ENCODE measurements around the gene KRT4. TPM values are rescaled to one million over a fixed set of nuclear protein-coding genes. Genes with fewer than 3 reads are reported as not detected.
A peak's percentile ranks its signal among the peaks of the same experiment; 100 is the strongest.

KRT4 gene
- total RNA-seq, 6 experiments from 2014 or later = 0.18 to 0.31 (median 0.30) TPM; not detected in 2

DNA sequence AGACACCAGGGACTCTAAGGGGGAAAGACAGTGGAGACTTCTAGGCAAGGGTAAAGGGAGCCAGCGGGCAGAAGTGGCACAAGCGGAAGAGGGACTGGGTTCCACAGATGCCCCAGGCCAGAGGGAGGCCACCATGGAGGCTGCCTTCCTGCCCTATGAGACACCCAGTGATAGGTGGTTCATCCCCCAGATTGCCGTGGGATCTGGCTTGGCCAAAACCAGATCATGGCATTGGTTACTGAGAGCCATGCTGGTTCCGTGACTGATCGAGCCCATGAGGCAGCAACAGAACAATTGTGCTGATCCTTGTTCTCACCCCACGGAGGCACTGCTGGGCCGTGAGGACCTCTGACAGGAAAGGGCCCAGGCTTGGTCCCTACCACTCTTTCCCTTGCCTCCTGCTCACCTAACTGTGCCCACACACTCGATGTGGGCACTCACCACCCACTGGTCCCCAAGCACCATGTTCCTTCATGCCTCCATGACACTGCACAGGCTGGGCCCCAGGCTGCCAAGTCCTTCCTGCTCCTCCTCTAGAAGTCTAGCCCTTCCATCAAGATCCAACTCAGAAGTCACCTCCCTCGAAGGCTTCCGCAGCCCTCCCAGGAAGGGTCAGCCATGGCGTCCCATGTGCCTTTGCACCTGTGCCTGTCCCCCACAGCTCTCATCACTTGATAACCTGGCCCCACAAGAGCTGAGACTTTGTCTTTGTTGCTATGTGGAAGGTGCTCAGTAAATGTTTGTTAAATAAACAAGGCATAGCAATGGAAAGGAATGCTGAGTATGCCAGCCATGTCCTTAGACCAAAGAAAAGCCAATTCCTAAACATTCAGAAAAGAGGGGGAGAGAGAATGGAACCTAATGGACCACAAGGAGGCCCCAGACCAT is 12.9 kb upstream of the KRT4 start:
- Mint-ChIP-seq H3K4me1 (ENCODE audit: low read depth) (peaks cover 38% of the 10 kb centered on the region), H3K27me3 (ENCODE audit: insufficient read depth) (peaks cover 5% of the 10 kb centered on the region), H3K36me3 (ENCODE audit: low read depth) (no peaks in the 10 kb centered on the region), H3K27ac (peak overlapping the region; percentile 57; the same call in 1 of the 2 replicates), H3K4me3 (no peak overlapping the region), H3K9me3 (no peaks in the 10 kb centered on the region)
- TF ChIP-seq, protein P1, sequence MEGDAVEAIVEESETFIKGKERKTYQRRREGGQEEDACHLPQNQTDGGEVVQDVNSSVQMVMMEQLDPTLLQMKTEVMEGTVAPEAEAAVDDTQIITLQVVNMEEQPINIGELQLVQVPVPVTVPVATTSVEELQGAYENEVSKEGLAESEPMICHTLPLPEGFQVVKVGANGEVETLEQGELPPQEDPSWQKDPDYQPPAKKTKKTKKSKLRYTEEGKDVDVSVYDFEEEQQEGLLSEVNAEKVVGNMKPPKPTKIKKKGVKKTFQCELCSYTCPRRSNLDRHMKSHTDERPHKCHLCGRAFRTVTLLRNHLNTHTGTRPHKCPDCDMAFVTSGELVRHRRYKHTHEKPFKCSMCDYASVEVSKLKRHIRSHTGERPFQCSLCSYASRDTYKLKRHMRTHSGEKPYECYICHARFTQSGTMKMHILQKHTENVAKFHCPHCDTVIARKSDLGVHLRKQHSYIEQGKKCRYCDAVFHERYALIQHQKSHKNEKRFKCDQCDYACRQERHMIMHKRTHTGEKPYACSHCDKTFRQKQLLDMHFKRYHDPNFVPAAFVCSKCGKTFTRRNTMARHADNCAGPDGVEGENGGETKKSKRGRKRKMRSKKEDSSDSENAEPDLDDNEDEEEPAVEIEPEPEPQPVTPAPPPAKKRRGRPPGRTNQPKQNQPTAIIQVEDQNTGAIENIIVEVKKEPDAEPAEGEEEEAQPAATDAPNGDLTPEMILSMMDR (IDR thresholded peaks at IDR 0.05) = no peak
- DNase-seq = peak; percentile 23

DNA sequence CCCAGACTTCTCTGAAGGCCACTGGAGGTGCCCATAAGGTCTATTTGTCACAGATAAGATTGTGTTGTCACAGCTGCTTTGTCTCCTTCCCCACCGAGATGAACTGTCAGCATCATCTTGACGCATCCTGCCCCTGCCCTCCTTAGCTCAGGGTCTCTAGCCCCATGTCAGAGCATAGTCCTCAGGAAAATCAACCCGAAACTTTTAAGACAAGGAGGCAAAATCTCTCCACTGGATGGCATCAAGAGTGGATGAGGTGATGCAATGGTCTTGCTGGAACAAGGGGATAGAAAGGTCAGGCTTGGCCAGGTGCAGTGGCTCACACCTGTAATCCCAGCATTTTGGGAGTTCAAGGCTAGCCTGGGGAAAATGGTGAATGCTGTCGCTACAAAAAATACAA is 12.0 kb upstream of the KRT4 start:
- H3K4me1 Mint-ChIP-seq (ENCODE audit: low read depth) = peaks cover 40% of the 10 kb centered on the region
- no peak overlapping the region; the same call in 1 of the 2 replicates for H3K27ac Mint-ChIP-seq
- DNase-seq = no peak
- H3K27me3 Mint-ChIP-seq (ENCODE audit: insufficient read depth) = peaks cover 5% of the 10 kb centered on the region
- no peaks in the 10 kb centered on the region for H3K36me3 Mint-ChIP-seq (ENCODE audit: low read depth)
- no peaks in the 10 kb centered on the region for H3K9me3 Mint-ChIP-seq
- TF ChIP-seq, protein P1 (IDR thresholded peaks at IDR 0.05) = no peak
- no peak overlapping the region for H3K4me3 Mint-ChIP-seq

DNA sequence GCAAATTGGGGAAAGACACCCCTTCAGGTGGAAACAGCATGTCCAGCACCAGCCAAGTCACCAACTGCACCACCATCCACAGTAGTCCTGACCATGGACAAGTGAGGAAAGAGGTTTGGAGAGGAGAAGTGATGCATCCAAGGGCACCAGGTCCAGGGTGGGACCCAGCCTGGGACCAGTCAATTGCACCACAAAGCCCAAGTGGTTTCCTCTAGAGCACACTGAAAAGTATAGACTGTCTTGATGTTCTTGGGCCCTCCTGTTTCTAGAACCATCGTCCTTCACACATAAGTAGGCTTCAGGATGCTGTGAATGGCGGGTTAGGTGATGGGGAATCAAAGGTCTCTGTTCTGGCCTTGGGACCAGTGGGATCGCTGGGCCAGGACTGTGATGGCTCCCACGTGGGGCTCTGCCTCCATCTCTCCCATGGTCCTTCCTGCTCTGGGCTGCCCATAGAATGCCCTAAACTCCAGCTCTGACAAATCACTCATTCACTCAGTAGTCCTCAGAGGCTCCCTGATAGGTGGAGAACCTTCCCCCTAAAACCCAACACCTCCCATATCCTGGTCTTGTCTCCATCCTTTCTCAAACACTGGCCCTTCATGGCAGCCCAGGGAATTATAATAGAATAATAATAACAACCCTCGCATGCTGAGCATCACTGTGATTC is 11.0 kb upstream of the KRT4 start:
- peaks cover 12% of the 10 kb centered on the region for H3K27me3 Mint-ChIP-seq (ENCODE audit: insufficient read depth)
- no peaks in the 10 kb centered on the region for H3K9me3 Mint-ChIP-seq
- peaks cover 40% of the 10 kb centered on the region for H3K4me1 Mint-ChIP-seq (ENCODE audit: low read depth)
- TF ChIP-seq, protein P1 (IDR thresholded peaks at IDR 0.05) = no peak
- H3K4me3 Mint-ChIP-seq = no peak overlapping the region
- no peaks in the 10 kb centered on the region for H3K36me3 Mint-ChIP-seq (ENCODE audit: low read depth)
- no peak for DNase-seq
- H3K27ac Mint-ChIP-seq = no peak overlapping the region

DNA sequence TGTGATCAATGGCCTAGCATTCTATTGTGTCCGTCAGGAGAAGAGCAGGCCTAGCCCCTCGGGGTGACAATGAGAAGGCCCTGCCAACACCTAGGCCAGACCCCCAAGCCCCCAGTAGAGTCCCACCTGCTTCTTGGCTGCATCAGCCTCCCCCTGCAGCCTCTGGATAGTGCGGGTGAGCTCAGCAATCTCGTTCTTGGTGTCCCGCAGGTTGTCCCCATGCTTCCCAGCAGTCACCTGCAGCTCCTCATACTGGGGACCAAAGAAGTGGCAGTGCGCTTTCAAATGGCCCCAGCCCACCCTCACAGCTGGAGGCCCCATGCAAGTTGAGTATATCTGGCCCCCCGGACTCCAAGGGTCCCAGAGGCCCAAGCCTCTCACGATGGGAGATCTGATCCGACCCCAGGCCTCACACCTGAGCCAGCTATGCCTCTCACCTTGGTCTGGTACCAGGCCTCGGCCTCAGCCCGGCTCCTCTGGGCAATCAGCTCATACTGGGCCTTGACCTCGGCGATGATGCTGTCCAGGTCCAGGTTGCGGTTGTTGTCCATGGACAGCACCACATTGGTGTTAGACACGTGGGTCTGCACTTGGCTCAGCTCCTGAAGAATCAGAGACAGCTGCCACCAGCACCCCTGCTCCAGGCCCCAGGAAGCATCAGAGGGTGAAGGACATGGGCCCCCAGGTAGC is 10.0 kb upstream of the KRT4 start:
- TF ChIP-seq, protein P1 (IDR thresholded peaks at IDR 0.05) = no peak
- Mint-ChIP-seq H3K36me3 (ENCODE audit: low read depth) (no peaks in the 10 kb centered on the region), H3K9me3 (no peaks in the 10 kb centered on the region), H3K4me1 (ENCODE audit: low read depth) (peaks cover 35% of the 10 kb centered on the region), H3K27me3 (ENCODE audit: insufficient read depth) (peaks cover 15% of the 10 kb centered on the region), H3K27ac (no peak overlapping the region), H3K4me3 (no peak overlapping the region)
- DNase-seq = no peak

DNA sequence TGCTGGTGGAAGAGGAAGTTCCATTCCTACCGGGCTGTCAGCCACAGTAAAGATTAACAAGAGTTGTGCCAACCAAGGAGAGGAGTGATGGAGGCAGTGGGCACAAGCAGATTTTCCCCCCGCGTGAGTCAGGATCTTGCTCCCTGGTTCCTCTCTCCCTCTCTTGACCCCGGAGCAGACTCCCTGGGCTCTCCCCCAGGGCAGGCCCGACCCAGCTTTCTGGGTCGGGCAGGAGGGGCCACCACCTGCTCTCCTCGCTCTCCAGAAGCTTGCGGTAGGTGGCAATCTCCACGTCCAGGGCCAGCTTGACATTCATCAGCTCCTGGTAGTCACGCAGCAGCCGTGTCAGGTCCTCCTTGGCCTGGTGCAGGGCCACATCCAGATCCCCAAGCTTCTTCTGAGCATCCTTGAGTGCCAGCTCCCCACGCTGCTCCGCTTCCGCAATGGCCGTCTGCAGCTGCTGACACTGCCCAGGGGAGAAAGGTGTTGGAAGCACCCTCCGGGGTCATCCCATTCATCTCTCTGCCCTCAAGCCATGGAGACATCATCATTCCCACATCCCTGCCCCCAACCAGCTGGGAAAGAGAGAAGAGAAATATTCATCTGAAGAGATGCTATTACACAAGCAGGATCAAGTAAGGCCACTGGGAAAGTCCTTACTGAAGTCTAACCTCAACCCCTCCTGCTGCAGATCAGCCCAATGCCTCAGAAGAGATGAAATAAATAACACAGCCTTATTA is 9.0 kb upstream of the KRT4 start:
- DNase-seq = no peak
- Mint-ChIP-seq H3K4me1 (ENCODE audit: low read depth) (peaks cover 26% of the 10 kb centered on the region), H3K4me3 (no peak overlapping the region), H3K27me3 (ENCODE audit: insufficient read depth) (peaks cover 23% of the 10 kb centered on the region), H3K36me3 (ENCODE audit: low read depth) (no peaks in the 10 kb centered on the region), H3K9me3 (no peaks in the 10 kb centered on the region), H3K27ac (no peak overlapping the region)
- TF ChIP-seq, protein P1 (IDR thresholded peaks at IDR 0.05) = no peak

Data from HFFc6 (cell line).